SU-DHL-6 (cell line): ENCODE measurements around the gene ZBTB7B.

ENCODE experiments used
- H2AFZ ChIP-seq: fragments of 200-600 bp; sonication (generic); 2 replicates; pipeline ENCODE4 v1.6.1; 2014; ENCODE audit warnings: low read depth, mild to moderate bottlenecking, moderate library complexity, mixed read lengths, antibody characterized with exemption, low read length; ENCODE audit not compliant: severe bottlenecking
- H3F3A ChIP-seq: fragments of 200-600 bp; shearing (Covaris generic); 2 replicates; pipeline ENCODE4 v1.6.0; 2016; ENCODE audit warnings: antibody characterized with exemption, mild to moderate bottlenecking; ENCODE audit not compliant: insufficient read depth
- H3K27ac ChIP-seq: fragments of 200-600 bp; sonication (generic); 2 replicates; pipeline ENCODE4 v1.5.1; 2016; ENCODE audit warnings: low read depth, mild to moderate bottlenecking, low read length, moderate library complexity, mixed read lengths
- H3K27me3 ChIP-seq: fragments of 200-600 bp; sonication (generic), shearing (Covaris generic); 2 replicates; pipeline ENCODE4 v1.6.0; 2014; ENCODE audit warnings: mild to moderate bottlenecking, low read length
- H3K36me3 ChIP-seq: fragments of 200-600 bp; sonication (generic); 2 replicates; pipeline ENCODE4 v1.6.1; 2014; ENCODE audit warnings: mild to moderate bottlenecking, low read length, mixed read lengths
- H3K4me2 ChIP-seq: fragments of 300-600, 200-600 bp; shearing (Covaris generic), sonication (generic); 2 replicates; pipeline ENCODE4 v1.6.0; 2014; ENCODE audit warnings: low read length, low read depth, mild to moderate bottlenecking; ENCODE audit not compliant: poor library complexity, severe bottlenecking
- H3K4me3 ChIP-seq: fragments of 200-600 bp; sonication (generic); 2 replicates; pipeline ENCODE4 v1.5.1; 2014; ENCODE audit warnings: antibody characterized with exemption, low read length, mild to moderate bottlenecking, mixed read lengths; ENCODE audit not compliant: insufficient read depth, poor library complexity, severe bottlenecking
- H3K79me2 ChIP-seq: fragments of 200-600 bp; sonication (generic); 2 replicates; pipeline ENCODE4 v1.6.1; 2014; ENCODE audit warnings: mild to moderate bottlenecking, low read length, moderate library complexity; ENCODE audit not compliant: insufficient read depth
- H3K9ac ChIP-seq: fragments of 200-600 bp; sonication (generic); 2 replicates; pipeline ENCODE4 v1.7.0; 2014; ENCODE audit warnings: mild to moderate bottlenecking, low read length
- H3K9me2 ChIP-seq: fragments of 200-600 bp; sonication (generic); replicated peaks from 2 replicates; pipeline ENCODE4 v1.6.1; 2014; ENCODE audit warnings: low read length; ENCODE audit not compliant: insufficient read depth
- H3K9me3 ChIP-seq: fragments of 200-600 bp; sonication (generic); 2 replicates; pipeline ENCODE4 v1.6.1; 2014; ENCODE audit warnings: low read length, mixed read lengths; ENCODE audit not compliant: insufficient read depth
- H4K20me1 ChIP-seq: fragments of 200-600 bp; sonication (generic); 2 replicates; pipeline ENCODE4 v1.6.1; 2014; ENCODE audit warnings: low read depth, mild to moderate bottlenecking, antibody characterized with exemption, low read length, moderate library complexity, mixed read lengths
- CTCF ChIP-seq: fragments of 200-600 bp; sonication (generic); IDR thresholded peaks from one replicate; pipeline ENCODE4 v1.5.1; 2017; ENCODE audit warnings: antibody characterized with exemption, mild to moderate bottlenecking, low read length, moderate library complexity; ENCODE audit not compliant: insufficient read depth, poor library complexity, severe bottlenecking
- EZH2phosphoT487 ChIP-seq: fragments of 200-600 bp; sonication (generic), shearing (Covaris generic); conservative IDR thresholded peaks from 2 replicates; pipeline ENCODE4 v1.6.1; 2018; ENCODE audit warnings: mild to moderate bottlenecking, antibody characterized with exemption, low read length, moderate library complexity, mixed read lengths

Gene ZBTB7B

GRCh38 chr1:155005076-155006011 lies 2.7 kb downstream of the ZBTB7B start:
- Histone ChIP-seq H3K36me3 (no peaks in the 10 kb centered on the region), H3K27ac (no peak overlapping the region), H3K9me3 (no peaks in the 10 kb centered on the region), H3F3A (no peaks in the 10 kb centered on the region), H3K9ac (no peak overlapping the region), H3K4me2 (no peak overlapping the region), H4K20me1 (no peaks in the 10 kb centered on the region), H3K79me2 (no peaks in the 10 kb centered on the region), H2AFZ (no peak overlapping the region), H3K9me2 (no peaks in the 10 kb centered on the region), H3K27me3 (no peaks in the 10 kb centered on the region), H3K4me3 (no peak overlapping the region)
- TF ChIP-seq EZH2phosphoT487 (no peak), CTCF (no peak)

- no peaks in the 10 kb centered on the region for H3K79me2 ChIP-seq
- no peaks in the 10 kb centered on the region for H3K9me2 ChIP-seq
- H3K4me2 ChIP-seq = peak overlapping the region; percentile 6
- H2AFZ ChIP-seq = peak overlapping the region; percentile 37
- no peak overlapping the region for H3K9ac ChIP-seq
- no peaks in the 10 kb centered on the region for H3K27me3 ChIP-seq
- no peak overlapping the region for H3K27ac ChIP-seq
- H3K4me3 ChIP-seq = no peak overlapping the region
- no peaks in the 10 kb centered on the region for H3F3A ChIP-seq
- H3K9me3 ChIP-seq = no peaks in the 10 kb centered on the region
- no peaks in the 10 kb centered on the region for H3K36me3 ChIP-seq
- no peak for TF ChIP-seq CTCF
- no peak for TF ChIP-seq EZH2phosphoT487
- no peaks in the 10 kb centered on the region for H4K20me1 ChIP-seq
Measured at GRCh38 chr1:155006601-155007101, 4.0 kb downstream of the ZBTB7B start.

- H2AFZ ChIP-seq = no peak overlapping the region
- no peaks in the 10 kb centered on the region for H3K27me3 ChIP-seq
- H3K4me2 ChIP-seq = no peak overlapping the region
- H3K4me3 ChIP-seq = no peak overlapping the region
- H4K20me1 ChIP-seq = no peaks in the 10 kb centered on the region
- no peak overlapping the region for H3K9ac ChIP-seq
- H3F3A ChIP-seq = no peaks in the 10 kb centered on the region
- no peaks in the 10 kb centered on the region for H3K36me3 ChIP-seq
- no peak overlapping the region for H3K27ac ChIP-seq
- H3K9me3 ChIP-seq = no peaks in the 10 kb centered on the region
- TF ChIP-seq EZH2phosphoT487 (no peak), CTCF (no peak)
- no peaks in the 10 kb centered on the region for H3K79me2 ChIP-seq
- H3K9me2 ChIP-seq = no peaks in the 10 kb centered on the region
Measured at GRCh38 chr1:155007251-155007828, 4.7 kb downstream of the ZBTB7B start.
